SIG-M5 (cell line): ENCODE data around the gene SULT1A1.
"Not testable (repeated sequence)": the region's sequence is repeated elsewhere in the genome, so short reads cannot be mapped to it uniquely, and the experiment has no call there.

ENCODE experiments used
- DNase-seq: peaks from one replicate; lab custom pipeline; 2025; lab: John Stamatoyannopoulos, UW

SULT1A1 gene

GRCh38 chr16:28609631-28610594 is at the start of gene SULT1A1:
TSS of gene SULT1A1 (minus strand) at chr16:28610044. CDS start at chr16:28608855, 1,189 bp downstream.
- no peak for DNase-seq

- not testable (repeated sequence) for DNase-seq
Observed at GRCh38 chr16:28639959-28640358, 30.1 kb upstream of the SULT1A1 start.

GRCh38 chr16:28638359-28638758 is 28.5 kb upstream of the SULT1A1 start:
- DNase-seq: not testable (repeated sequence)

GRCh38 chr16:28637765-28638164 is 27.9 kb upstream of the SULT1A1 start, which contains the start of gene NPIPB8:
TSS of gene NPIPB8 (plus strand) at chr16:28638065. CDS start at chr16:28638361, 296 bp downstream.
- not testable (repeated sequence) for DNase-seq

- DNase-seq: not testable (repeated sequence)
Observed at GRCh38 chr16:28636093-28636823, 26.4 kb upstream of the SULT1A1 start.

- not testable (repeated sequence) for DNase-seq
Observed at GRCh38 chr16:28630905-28631304, 21.1 kb upstream of the SULT1A1 start.

GRCh38 chr16:28623172-28623711 is 13.4 kb upstream of the SULT1A1 start:
- DNase-seq: no peak

GRCh38 chr16:28622532-28623171 is 12.8 kb upstream of the SULT1A1 start:
- DNase-seq: not testable (repeated sequence)

- DNase-seq: no peak
Observed at GRCh38 chr16:28621481-28622155, 11.8 kb upstream of the SULT1A1 start.

GRCh38 chr16:28620316-28620715 is 10.5 kb upstream of the SULT1A1 start:
- DNase-seq: not testable (repeated sequence)

- no peak for DNase-seq
Observed at GRCh38 chr16:28617874-28618273, 8.0 kb upstream of the SULT1A1 start.

GRCh38 chr16:28616636-28617035 is 6.8 kb upstream of the SULT1A1 start:
- DNase-seq: no peak

GRCh38 chr16:28616224-28616577 is 6.4 kb upstream of the SULT1A1 start:
- DNase-seq: not testable (repeated sequence)

GRCh38 chr16:28615486-28616223 is 5.8 kb upstream of the SULT1A1 start:
- not testable (repeated sequence) for DNase-seq

GRCh38 chr16:28614561-28614960 is 4.7 kb upstream of the SULT1A1 start:
- not testable (repeated sequence) for DNase-seq

- not testable (repeated sequence) for DNase-seq
Observed at GRCh38 chr16:28613912-28614311, 4.1 kb upstream of the SULT1A1 start.

- DNase-seq: not testable (repeated sequence)
Observed at GRCh38 chr16:28612359-28613280, 2.8 kb upstream of the SULT1A1 start.

GRCh38 chr16:28610595-28611191 is 849 bp upstream of the SULT1A1 start:
- no peak for DNase-seq
